GM18867 (cell line): Measurements from ENCODE around the gene ZCCHC3.

Experiments used
- ATAC-seq: cut with Tn5 transposase; IDR thresholded peaks from one replicate; pipeline ENCODE4 v1.9.1; 2021; ENCODE audit warnings: mild to moderate bottlenecking, moderate library complexity; ENCODE audit not compliant: unreplicated experiment

The ZCCHC3 gene

GRCh38 chr20:278607-279571, 18.5 kb upstream of the ZCCHC3 start:
- ATAC-seq: no peak

- ATAC-seq: no peak
Measured at GRCh38 chr20:284172-284571, 13.2 kb upstream of the ZCCHC3 start.

GRCh38 chr20:286508-286907, 10.9 kb upstream of the ZCCHC3 start:
- ATAC-seq: no peak

- no peak for ATAC-seq
Measured at GRCh38 chr20:288956-289692, 8.2 kb upstream of the ZCCHC3 start.

- no peak for ATAC-seq
Measured at GRCh38 chr20:289693-290083, 7.7 kb upstream of the ZCCHC3 start.

GRCh38 chr20:290084-290831, 7.1 kb upstream of the ZCCHC3 start, which contains the start of gene C20orf96:
C20orf96 (minus strand) TSS chr20:290750; CDS start chr20:290610, 140 bp downstream.
- peak; percentile 86 for ATAC-seq

- ATAC-seq: no peak
Measured at GRCh38 chr20:294602-295001, 2.8 kb upstream of the ZCCHC3 start.

- no peak for ATAC-seq
Measured at GRCh38 chr20:295804-296203, 1.6 kb upstream of the ZCCHC3 start.

GRCh38 chr20:297925-298775, 780 bp downstream of the ZCCHC3 start:
- peak; percentile 23 for ATAC-seq

- ATAC-seq: no peak
Measured at GRCh38 chr20:298776-299391, 1.5 kb downstream of the ZCCHC3 start.

GRCh38 chr20:300345-300990, 3.1 kb downstream of the ZCCHC3 start:
- ATAC-seq: no peak

GRCh38 chr20:301886-302848, 4.8 kb downstream of the ZCCHC3 start:
- ATAC-seq: no peak

- no peak for ATAC-seq
Measured at GRCh38 chr20:305745-306144, 8.4 kb downstream of the ZCCHC3 start.

- no peak for ATAC-seq
Measured at GRCh38 chr20:308427-309038, 11.2 kb downstream of the ZCCHC3 start.

- ATAC-seq: no peak
Measured at GRCh38 chr20:309306-309840, 12.0 kb downstream of the ZCCHC3 start.

- peak; percentile 87 for ATAC-seq
Measured at GRCh38 chr20:309841-310644, 12.7 kb downstream of the ZCCHC3 start.

- no peak for ATAC-seq
Measured at GRCh38 chr20:310645-311044, 13.3 kb downstream of the ZCCHC3 start.
